ENCODE data around the gene ZNF836.

ZNF836 gene

DNA sequence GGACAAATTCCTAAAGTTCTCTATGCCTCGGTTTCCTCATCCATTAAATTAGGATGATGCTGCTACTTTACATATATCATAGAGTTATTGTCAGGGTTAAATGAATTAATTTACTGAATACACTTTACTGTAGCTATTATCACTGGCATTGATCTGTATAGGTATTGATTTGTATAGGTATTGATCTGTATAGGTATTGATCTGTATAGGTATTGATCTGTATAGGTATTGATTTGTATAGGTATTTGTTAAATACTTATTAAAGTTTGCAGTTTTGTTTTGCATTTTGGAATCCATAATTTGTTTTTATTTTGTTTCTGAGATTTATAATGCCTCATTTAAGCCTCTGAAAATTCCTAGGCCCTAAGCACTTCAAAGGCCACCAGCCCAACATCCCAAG, 16.0 kb upstream of the ZNF836 start:
- FAIRE-seq: no peak

DNA sequence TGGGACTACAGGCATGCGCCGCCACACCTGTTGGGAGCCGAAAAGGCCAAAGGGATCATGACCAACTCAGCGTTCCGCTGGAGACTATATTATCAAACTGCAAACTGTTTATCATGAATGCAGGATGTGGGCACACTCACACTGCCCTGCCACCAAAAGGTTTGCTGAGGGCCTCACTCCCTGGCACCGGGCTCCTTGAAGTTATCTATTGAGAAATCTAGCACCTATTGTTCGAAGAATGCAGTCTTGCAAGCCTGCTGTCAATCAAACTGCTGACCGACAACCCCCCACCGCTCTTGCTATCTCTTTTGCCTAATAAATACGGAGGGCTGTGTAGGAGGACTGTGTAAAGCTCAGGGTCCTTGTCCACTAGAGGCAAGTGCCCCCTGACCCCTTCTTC, 5.2 kb upstream of the ZNF836 start:
- no peak for FAIRE-seq

DNA sequence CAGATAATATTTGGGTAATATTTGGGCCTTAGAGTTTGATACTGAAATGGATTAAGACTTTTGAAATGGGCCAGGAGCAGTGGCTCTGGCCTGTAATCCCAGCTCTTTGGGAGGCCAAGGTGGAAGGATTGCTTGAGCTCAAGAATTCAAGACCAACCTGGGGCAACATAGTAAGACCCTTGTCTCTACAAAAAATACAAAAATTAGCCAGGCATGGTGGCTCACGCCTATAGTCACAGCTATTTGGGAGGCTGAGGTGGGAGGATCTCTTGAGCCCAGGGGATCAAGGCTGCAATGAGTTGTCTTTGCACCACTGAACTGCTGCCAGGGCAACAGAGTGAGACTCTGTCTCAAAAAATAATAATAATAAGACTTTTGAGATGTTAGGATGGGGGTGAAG, 926 bp upstream of the ZNF836 start:
- FAIRE-seq: no peak

DNA sequence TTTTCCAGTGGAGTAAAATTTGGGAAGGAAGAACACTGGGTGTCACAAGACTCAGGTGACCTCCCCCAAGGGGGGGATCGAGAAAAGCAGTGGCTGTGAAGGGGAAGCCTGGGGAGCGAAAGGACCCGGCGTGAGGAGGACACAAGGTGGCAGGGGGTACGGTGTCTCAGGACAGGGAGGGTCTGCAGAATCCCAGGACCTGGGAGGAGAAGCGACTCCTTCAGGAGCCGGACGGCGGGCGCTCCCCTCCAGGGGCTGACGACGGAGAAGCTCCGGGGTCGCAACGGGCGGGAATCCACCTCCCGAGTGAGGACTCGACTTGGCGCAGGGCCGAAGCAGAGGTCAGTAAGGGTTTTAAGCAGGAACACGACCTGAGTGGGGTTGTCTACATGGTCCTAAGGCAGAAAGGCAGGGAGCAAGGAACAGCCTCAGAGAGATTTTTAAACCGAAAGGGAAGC, 529 bp downstream of the ZNF836 start:
- no peak for FAIRE-seq

DNA sequence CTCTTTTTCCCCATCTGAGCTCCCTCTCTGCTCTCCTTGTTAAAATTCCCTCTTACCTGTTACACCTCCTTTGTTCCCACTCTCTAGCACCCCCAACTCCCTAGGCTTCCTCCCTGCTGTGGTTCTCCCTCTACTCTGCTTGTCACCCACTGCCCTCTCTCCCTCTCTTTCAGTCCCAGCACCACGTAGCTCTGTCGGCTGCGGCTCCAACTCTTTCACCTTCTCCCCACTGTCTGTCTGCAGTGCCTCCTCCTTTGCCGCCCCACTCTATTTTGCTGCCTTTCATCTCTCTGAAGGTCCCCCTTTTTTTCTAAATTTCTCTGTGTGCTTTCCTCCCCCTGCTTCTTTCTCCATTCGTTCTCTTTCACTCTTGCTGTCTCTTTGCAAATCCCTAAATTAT, 1.1 kb downstream of the ZNF836 start:
- no peak for FAIRE-seq

DNA sequence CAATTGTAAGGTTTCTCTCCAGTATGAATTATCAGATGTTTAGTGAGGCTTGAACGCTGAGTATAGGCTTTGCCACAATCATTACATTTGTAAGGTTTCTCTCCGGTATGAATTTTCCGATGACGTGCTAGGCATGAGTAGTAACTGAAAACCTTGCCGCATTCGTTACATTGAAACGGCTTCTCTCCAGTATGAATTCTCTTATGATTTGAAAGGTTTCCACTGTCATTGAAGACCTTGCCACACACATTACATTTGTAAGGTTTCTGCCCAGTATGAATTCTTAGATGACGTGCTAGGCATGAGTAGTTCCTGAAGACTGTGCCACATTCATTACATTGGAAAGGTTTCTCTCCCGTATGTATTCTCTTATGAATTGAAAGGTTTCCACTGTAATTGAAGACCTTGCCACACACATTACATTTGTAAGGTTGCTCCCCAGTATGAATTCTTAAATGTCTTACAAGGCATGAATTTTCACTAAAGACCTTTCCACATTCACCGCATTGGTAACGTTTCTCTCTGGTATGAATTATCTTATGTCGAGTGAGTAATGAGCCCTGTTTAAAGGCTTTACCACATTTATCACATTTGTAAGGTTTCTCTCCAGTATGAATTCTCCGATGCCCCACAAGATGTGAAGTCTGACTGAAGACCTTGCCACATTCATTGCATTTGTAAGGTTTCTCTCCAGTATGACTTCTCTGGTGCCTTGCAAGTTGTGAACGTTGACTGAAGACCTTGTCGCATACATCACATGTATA, 15.6 kb downstream of the ZNF836 start:
- no peak for FAIRE-seq

DNA sequence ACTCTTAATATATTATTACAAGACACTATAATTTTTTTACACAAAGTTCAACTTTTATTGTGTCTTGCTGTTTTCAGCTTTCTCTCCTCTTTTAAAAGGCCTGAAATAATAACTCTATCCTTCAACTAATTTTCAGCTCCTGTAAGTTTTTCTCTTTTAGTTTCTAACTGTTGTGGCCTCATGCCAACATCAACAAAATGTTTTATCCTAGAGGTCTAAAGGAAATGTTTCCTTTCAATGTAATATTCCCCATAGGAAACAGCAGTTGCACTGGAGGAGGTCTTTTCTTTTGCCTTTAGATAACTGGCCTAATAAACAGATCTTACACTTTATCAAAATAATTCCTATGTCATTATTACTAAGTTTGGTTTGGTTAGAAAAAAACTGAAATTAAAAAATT, 23.2 kb downstream of the ZNF836 start:
- no peak for FAIRE-seq

DNA sequence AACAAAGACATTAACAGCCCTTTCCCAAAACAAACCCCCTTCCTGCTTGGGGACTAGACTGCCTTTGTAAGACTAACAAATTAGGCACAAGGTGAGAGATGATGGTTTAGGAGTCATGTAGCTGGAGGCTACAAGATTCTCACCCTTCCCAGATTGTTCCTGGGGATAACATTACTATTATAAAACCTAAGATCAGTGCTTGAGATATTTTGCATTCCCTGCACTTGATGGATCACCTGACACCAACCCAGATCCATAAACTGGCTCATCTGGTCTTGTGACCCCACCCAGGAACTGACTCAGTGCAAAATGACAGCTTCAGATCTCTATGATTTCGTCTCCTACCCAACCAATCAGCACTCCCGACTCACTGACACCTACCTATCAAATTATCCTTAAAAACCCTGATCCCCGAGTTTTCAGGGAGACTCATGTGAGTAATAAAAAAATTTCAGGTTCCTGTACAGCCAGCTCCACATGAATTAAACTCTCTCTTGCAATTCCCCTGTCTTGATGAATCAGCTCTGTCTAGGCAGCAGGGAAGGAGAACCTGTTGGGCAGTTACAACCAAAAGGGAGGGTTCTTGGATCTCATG, 29.3 kb downstream of the ZNF836 start:
- FAIRE-seq: no peak

DNA sequence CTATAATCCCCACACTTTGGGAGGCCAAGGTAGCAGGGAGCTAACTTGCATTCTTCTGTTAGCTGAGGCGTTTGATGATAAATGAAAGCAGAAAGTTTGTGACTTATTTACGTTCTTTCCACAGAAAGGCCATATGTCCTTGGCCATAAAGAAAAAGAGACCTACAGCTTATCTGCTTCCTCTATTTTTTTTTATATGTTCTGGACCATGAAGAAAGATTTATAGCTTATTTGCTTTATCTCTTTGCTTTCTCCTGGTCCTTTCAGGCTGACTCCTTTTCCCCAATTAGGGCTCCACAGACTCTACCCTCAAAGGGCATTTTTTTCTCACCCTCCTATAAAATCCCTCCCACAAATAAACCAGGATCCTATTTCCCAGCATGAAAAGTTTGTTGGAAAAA, 30.2 kb downstream of the ZNF836 start:
- FAIRE-seq: no peak

DNA sequence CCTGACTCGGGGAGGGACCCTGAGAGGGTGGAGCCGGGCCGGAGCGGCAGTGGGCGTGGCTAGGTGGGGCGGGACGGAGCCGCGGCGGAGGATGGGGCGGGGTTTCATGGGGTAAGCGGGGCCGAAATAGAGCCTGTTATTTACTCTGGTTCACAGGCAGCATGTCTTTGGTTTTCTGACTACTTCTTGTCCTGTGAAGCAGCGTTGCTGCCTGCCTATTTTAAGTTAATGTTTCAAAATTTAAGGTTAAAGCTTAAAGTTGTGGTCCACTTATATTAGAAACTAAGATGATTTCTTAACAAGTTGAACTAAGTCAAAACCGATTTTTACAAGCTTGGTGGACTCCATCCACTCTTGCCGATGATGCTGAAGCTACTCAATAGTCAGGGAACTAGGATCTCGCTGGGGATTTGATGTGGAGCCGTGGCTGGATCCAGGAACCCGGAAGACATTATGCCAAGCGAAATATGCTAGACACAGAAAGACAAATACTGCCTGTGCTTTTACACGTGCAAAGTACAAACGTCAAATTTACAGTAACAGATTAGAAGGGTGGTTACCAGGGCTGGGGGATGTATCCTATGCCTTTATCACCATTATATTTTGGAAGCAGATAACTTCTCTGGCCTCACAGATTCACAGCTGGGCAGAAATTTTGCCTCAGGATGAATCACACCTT, 31.2 kb downstream of the ZNF836 start:
- FAIRE-seq: peak; percentile 93

DNA sequence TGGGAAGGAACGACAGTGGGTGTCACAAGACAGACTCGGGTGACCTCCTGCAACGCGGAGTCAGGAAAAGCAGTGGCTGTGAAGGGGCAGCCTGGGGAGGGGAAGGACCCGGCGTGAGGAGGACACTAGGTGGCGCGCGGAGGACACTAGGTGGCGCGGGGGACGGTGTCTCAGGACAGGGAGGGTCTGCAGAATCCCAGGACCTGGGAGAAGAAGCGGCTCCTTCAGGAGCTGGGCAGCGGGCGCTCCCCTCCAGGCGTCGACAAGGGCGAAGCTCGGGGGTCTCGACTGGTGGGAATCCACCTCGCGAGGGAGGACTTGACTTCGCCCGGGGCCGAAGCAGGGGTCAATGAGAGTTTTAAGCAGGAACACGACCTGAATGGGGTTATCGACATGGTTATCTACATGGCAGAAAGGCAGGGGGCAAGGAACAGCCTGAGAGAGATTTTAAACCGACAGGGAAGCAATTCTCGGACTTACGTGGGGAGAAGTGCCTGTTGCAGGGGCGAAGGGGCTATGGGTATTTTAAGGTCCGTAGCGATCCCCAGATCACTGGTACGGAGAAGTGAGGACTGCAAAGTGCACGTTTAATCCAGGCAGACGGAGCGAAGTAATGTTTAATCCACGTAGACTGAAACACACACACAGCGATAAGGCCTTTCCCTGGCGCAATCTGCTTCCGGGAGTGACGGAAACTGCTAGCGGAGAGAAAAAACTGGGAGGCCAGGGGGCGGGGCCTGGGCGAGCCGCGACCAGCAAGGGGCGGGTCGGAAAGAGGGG, 32.0 kb downstream of the ZNF836 start, which contains the start of gene ZNF616:
Gene ZNF616, minus strand, starts transcription at position 687 of the 780 bp plus-strand sequence. CDS start 9,426 bp downstream, outside the sequence.
- no peak for FAIRE-seq

DNA sequence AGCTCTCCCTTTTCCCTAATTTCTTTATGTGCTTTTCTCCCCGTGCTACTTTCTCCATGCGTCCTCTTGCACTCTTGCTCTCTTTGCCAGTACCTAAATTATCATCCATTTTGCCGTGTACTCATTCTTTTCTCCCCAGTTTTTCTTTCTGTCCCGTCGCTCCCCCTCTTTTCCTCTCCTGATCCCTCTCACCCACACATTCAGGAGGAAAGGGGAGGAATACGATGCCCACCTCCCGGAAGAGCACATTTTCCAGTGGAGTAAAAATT, 32.5 kb downstream of the ZNF836 start:
- no peak for FAIRE-seq

DNA sequence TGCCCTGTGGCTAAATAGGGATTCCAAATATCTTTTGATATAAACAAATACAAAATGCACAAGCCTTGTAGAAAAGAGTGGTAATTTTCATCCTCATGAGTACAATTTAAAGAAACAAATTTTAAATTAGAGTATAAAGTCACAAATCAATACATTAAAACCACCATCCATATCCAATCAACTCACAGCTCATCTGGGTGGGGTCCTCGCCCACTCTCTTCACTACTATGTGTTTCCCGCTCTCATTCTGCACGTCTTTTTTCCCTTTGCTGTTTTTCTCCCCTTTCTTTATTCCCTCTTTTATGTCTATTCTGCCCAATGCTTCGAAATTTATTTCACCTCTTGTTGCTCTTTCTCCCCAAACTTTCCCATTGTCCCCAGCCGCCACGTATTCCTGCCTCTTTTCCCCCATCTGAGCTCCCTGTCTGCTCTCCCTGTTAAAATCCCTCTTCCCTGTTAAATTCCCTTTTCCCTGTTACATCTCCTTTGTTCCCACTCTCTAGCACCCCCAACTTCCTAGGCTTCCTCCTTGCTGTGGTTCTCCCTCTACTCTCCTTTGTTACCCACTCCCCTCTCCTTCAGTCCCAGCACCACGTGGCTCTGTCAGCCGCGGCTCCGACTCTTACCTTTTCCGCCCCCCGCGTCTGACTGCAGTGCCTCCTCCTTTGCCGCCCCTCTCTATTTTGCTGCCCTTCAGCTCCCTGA, 33.0 kb downstream of the ZNF836 start:
- no peak for FAIRE-seq

DNA sequence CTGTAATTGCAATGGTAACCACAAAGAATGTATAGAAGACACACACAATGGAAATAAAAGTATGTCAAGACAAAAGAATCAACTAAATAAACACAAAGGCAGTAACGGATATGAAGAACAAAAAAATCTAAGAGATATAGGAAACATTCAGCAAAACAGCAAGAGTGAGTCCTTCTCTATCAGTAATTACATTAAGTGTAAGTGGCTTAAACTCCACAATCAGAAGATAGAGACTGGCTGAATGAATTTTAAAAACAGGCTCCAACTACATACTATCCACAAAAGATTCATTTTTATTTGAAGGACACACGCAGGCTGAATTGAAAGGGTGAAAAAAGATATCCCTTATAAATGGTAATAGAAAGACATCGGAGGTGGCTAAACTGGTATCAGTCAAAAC, 51.1 kb downstream of the ZNF836 start:
- no peak for FAIRE-seq

DNA sequence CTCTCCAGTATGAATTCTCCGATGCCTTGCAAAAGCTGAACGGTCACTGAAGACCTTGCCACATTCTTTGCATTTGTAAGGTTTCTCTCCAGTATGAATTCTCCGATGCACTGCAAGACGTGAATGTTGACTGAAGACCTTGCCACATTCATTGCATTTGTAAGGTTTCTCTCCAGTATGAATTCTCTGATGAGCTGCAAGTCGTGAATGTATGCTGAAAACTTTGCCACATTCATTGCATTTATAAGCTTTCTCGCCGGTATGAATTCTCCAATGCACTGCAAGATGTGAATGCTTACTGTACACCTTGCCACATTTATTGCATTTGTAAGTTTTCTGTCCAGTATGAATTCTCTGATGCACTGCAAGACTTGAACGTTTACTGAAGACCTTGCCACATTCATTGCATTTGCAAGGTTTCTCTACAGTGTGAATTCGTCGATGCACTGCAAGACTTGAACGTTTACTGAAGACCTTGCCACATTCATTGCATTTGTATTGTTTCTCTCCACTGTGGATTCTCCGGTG, 55.8 kb downstream of the ZNF836 start:
- FAIRE-seq: no peak

DNA sequence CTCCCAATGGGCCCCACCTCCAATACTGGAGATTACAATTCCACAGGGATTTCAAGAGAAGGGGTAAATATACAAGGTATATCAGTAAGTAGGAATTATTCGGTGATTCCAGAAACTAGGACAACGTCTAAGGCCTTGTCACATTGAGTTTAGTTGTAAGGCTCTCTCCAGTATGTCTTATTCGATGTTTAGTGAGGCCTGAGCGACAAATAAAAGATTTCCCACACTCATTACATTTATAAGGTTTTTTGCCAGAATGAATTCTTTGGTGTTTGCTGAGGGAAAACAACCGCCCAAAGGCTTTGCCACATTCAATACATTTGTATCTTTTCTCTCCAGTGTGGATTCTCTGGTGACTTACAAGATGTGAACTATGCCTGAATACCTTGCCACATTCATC, 56.7 kb downstream of the ZNF836 start:
- no peak for FAIRE-seq

DNA sequence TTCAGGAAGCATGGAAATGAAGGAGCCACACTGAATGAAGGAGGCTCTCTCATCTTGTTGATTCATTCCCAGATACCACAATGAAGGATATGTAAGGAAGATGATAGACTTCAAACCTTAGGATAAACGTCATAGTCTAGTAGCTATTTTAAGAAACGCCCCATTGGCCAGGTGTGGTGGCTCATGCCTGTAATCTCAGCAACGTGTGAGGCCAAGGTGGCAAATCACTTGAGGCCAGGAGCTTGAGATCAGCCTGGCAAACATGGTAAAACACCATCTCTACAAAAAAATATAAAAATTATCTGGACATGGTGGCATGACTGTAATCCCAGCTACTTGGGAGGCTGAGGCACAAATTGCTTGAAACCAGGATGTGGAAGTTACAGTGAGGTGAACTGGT, 58.8 kb downstream of the ZNF836 start:
- no peak for FAIRE-seq

DNA sequence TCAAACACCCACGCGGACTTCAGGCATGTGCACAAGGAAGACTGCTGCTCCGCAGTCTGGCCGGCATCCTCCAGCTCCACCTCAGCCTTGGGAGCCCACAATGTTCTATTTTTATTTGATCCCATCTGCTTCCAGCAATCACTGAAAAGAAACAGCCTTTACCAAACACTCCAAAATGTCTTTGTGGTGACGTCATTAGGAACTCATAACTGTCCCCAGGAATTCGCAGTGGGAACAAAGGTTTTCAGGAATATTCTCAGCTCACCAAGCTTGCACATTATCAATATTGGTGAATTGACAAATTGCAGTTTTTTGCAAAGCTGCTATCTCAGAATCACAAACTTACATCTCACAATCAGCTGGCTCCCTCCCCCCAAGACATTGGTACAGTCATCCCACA, 60.6 kb downstream of the ZNF836 start:
- FAIRE-seq: no peak

Measured in islet of Langerhans (tissue), 1 donor.